Measurements from ENCODE around the gene GRIN3B.

GRIN3B gene

GRCh38 chr19:964761-965694, 35.2 kb upstream of the GRIN3B start:
- DNase-seq (ENCODE audit: low read depth), result no peak

- no peak for DNase-seq (ENCODE audit: low read depth)
Measured at GRCh38 chr19:966485-967088, 33.6 kb upstream of the GRIN3B start.

GRCh38 chr19:970695-971094, 29.5 kb upstream of the GRIN3B start:
- no peak for DNase-seq (ENCODE audit: low read depth)

- DNase-seq (ENCODE audit: low read depth), result no peak
Measured at GRCh38 chr19:971795-972194, 28.4 kb upstream of the GRIN3B start.

- DNase-seq (ENCODE audit: low read depth), result no peak
Measured at GRCh38 chr19:972281-972680, 27.9 kb upstream of the GRIN3B start.

GRCh38 chr19:973726-974563, 26.3 kb upstream of the GRIN3B start:
- DNase-seq (ENCODE audit: low read depth), result no peak

GRCh38 chr19:974564-975257, 25.5 kb upstream of the GRIN3B start:
- no peak for DNase-seq (ENCODE audit: low read depth)

GRCh38 chr19:976476-976875, 23.7 kb upstream of the GRIN3B start:
- no peak for DNase-seq (ENCODE audit: low read depth)

- DNase-seq (ENCODE audit: low read depth), result no peak
Measured at GRCh38 chr19:977058-977464, 23.2 kb upstream of the GRIN3B start.

GRCh38 chr19:979318-979741, 20.9 kb upstream of the GRIN3B start:
- no peak for DNase-seq (ENCODE audit: low read depth)

GRCh38 chr19:980133-980998, 19.9 kb upstream of the GRIN3B start:
- no peak for DNase-seq (ENCODE audit: low read depth)

GRCh38 chr19:982567-983170, 17.6 kb upstream of the GRIN3B start:
- no peak for DNase-seq (ENCODE audit: low read depth)

GRCh38 chr19:984165-984967, 15.9 kb upstream of the GRIN3B start, which contains the start of gene WDR18:
WDR18 (plus strand) TSS chr19:984345; CDS start chr19:984354, 9 bp downstream.
- DNase-seq (ENCODE audit: low read depth), result peak; percentile 67

GRCh38 chr19:986083-986482, 14.1 kb upstream of the GRIN3B start:
- DNase-seq (ENCODE audit: low read depth), result no peak

GRCh38 chr19:988081-988480, 12.1 kb upstream of the GRIN3B start:
- no peak for DNase-seq (ENCODE audit: low read depth)

- DNase-seq (ENCODE audit: low read depth), result no peak
Measured at GRCh38 chr19:988510-988909, 11.7 kb upstream of the GRIN3B start.

- no peak for DNase-seq (ENCODE audit: low read depth)
Measured at GRCh38 chr19:989381-990081, 10.7 kb upstream of the GRIN3B start.

GRCh38 chr19:990119-990571, 10.1 kb upstream of the GRIN3B start:
- DNase-seq (ENCODE audit: low read depth), result no peak

- no peak for DNase-seq (ENCODE audit: low read depth)
Measured at GRCh38 chr19:990746-991145, 9.5 kb upstream of the GRIN3B start.
